Bronchial epithelial cell (primary cell): Measurements from ENCODE around the gene DOCK9. TPM values are rescaled to one million over a fixed set of nuclear protein-coding genes. Genes with fewer than 3 reads are reported as not detected.

Experiments
- DNase-seq: peaks from one replicate; pipeline ENCODE4 v3.0.0-alpha.2; 2010; ENCODE audit warnings: low read depth
- FAIRE-seq: peaks from 2 replicates; lab custom pipeline; 2011; peaks lifted over from hg19 to GRCh38; lab: Jason Lieb, UNC
- H3K27me3 ChIP-seq: 2 replicates; pipeline ENCODE4 v1.5.1; 2011; ENCODE audit warnings: low read length; ENCODE audit not compliant: control insufficient read depth, insufficient read depth
- H3K36me3 ChIP-seq: 2 replicates; pipeline ENCODE4 v1.5.1; 2011; ENCODE audit warnings: low read length; ENCODE audit not compliant: control insufficient read depth, insufficient read depth
- H3K4me3 ChIP-seq: 2 replicates; pipeline ENCODE4 v1.5.1; 2011; ENCODE audit warnings: mild to moderate bottlenecking, low read depth, low read length, control low read depth
- CTCF ChIP-seq: IDR thresholded peaks from 2 replicates; pipeline ENCODE4 v1.5.1; 2011; ENCODE audit warnings: mild to moderate bottlenecking, moderate library complexity, low read length, control low read depth, inconsistent platforms; ENCODE audit not compliant: insufficient read depth, severe bottlenecking
- total RNA-seq: library from RNA; depleted of rRNA; stranded (reverse); fragments of >200 nt; gene quantifications from 2 replicates; pipeline ENCODE4 v1.2.1, GENCODE V29; 2014

DOCK9 gene
- total RNA-seq, 1 donor from 2014 or later = 72.9 TPM

DNA sequence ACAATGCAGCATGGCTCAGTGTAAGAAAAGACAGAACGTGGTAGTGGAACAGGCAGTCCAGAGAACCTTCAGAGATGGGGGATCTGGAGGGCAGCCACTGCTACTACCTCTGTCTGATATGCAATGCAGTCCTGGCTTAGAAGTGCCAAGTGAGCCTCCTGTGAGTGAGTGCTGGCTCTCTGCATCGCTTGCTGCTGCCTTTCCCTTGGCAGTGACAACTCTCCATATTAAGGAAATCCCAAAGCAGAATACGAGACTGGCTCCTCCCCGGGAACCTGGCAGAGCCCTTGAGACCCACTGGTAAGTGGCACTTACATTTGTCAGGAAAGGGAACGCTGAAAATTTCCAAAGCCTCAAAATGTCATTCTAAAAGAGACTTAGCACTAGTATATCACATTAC lies 7.5 kb downstream of the DOCK9 start:
- Histone ChIP-seq H3K4me3 (no peak overlapping the region), H3K27me3 (no peaks in the 10 kb centered on the region), H3K36me3 (no peaks in the 10 kb centered on the region)
- TF ChIP-seq CTCF = no peak
- DNase-seq = no peak
- FAIRE-seq = no peak

- Histone ChIP-seq H3K36me3 (no peaks in the 10 kb centered on the region), H3K27me3 (no peaks in the 10 kb centered on the region), H3K4me3 (no peak overlapping the region)
- DNase-seq (no peak), FAIRE-seq (no peak)
- TF ChIP-seq CTCF = no peak
These were observed 10.4 kb downstream of the DOCK9 start for GRCh38 chr13:98967491-98967890.

DNA sequence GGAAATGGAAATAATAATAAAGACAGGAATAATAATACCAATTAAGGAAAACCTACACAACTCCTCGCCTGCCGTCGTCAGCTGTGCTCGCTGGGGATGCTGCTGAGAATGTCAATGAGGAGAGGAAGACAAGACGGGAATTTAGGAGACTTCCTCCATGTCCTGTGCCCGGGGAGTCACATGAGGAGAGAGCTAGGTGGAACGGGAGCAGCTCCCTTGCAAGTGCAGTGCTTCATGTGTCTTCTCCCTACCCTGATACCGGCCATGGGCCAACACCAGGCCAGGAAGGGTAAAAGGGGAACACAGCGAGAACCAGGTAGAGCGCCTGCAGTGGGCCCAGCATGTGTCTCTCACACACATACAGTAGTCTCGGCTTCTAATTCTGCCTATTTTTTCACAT lies 11.8 kb downstream of the DOCK9 start:
- FAIRE-seq (no peak), DNase-seq (no peak)
- Histone ChIP-seq H3K36me3 (no peaks in the 10 kb centered on the region), H3K27me3 (no peaks in the 10 kb centered on the region), H3K4me3 (no peak overlapping the region)
- TF ChIP-seq CTCF = no peak

DNA sequence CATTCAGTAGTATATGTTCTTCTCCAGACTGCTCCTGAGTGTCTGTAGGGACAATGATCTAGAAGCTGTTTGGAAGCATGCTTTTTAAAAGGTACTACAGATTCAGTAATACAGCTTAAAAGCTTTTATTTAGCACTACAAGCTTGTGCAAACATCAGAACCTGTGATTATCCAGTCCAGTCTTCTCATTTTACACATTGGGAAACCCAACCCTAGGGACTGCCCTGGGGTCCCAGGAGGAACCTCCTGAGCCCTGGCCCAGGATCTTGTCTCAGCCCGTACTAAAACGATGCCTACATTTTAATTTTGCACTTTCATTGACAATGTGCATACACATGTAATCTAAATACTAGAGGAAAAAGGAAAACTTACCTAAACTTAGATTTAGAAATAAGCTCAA lies 12.5 kb downstream of the DOCK9 start:
- no peaks in the 10 kb centered on the region for H3K36me3 ChIP-seq
- no peaks in the 10 kb centered on the region for H3K27me3 ChIP-seq
- DNase-seq (no peak), FAIRE-seq (no peak)
- TF ChIP-seq CTCF = no peak
- no peak overlapping the region for H3K4me3 ChIP-seq

DNA sequence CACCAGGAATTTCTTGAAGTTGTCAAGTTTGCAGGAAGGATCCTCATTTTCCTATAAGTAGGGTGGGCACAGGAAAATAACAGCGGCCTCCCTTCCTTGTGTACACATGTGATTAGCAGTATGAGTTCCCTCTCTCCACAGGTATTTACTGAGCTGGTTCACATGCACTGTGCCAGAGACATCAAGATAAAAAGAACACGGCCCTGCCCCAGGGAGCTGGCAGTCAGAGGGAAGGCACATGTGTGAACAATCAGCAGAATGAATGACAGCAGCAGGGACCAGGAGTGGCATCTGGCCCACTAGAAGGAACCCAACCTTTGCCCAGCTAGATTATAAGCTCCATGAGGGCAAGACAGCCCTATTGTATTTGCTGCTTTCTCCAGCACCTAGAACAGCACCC lies 13.9 kb downstream of the DOCK9 start:
- no peak for TF ChIP-seq CTCF
- DNase-seq (no peak), FAIRE-seq (no peak)
- H3K27me3 ChIP-seq = no peaks in the 10 kb centered on the region
- no peaks in the 10 kb centered on the region for H3K36me3 ChIP-seq
- H3K4me3 ChIP-seq = no peak overlapping the region

DNA sequence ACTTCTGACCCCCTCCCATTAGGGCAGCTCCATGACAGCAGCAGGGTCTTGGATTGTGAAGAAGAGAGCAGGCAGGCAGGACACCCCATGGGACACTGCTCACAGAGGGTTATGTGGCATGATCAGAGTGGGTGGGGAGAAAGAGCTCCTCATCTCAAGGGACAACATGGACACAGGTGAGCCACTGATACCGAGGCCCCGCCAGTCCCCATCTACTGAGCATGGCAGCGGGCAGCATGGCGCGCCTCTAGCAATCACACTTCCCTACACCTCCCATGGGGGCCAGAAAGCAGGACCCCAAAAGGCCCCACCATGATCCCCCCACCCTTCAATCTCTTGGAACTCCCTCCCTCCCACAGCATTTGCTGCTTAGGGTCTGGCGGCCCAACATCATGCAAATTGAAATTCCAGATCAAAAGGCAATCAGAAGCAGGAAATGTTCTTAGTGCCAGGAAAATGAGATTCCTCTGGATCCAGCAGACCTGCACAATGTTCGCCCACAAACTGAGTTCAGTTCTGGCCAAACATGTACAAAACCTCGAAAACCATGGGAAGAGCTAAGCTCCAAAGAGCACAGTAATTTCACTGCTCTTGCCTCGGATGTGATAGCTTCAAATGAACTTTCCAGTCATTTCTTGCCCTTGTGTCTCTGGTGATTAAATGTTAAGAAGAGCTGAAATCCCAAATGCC lies 14.8 kb downstream of the DOCK9 start:
- DNase-seq (no peak), FAIRE-seq (no peak)
- H3K36me3 ChIP-seq = no peaks in the 10 kb centered on the region
- no peaks in the 10 kb centered on the region for H3K27me3 ChIP-seq
- H3K4me3 ChIP-seq = no peak overlapping the region
- no peak for TF ChIP-seq CTCF
